HepG2 (cell line): ENCODE measurements around the gene UTP4.

ENCODE experiments used
- NFE2L1 ChIP-seq: sonication (generic); formaldehyde crosslinking; IDR thresholded peaks from 2 replicates; pipeline ENCODE4 v1.4.0; 2020; ENCODE audit warnings: missing genetic modification reagents, mild to moderate bottlenecking, borderline replicate concordance
- NFE2L2 ChIP-seq: fragments of 150-350 bp; IDR thresholded peaks from 2 replicates; pipeline ENCODE4 v1.6.1; 2014; ENCODE audit warnings: low read length
- SIN3A ChIP-seq: IDR thresholded peaks from 2 replicates; pipeline ENCODE4 v1.6.1; 2011; ENCODE audit warnings: low read depth, mild to moderate bottlenecking, control low read depth, low read length, borderline replicate concordance
- ZFP36 ChIP-seq: fragments of 150-350 bp; IDR thresholded peaks from 2 replicates; pipeline ENCODE4 v1.6.1; 2018; ENCODE audit warnings: borderline replicate concordance, low read length, low read depth; ENCODE audit not compliant: partially characterized antibody
- ZNF282 ChIP-seq: fragments of 450-650 bp; IDR thresholded peaks from 2 replicates; pipeline ENCODE4 v1.6.1; 2018; ENCODE audit not compliant: partially characterized antibody

GRCh38 chr16:69138608-69139007, 6.2 kb downstream of the UTP4 start:
- TF ChIP-seq NFE2L2 (no peak), NFE2L1 (CRISPR knock-in tag) (no peak), SIN3A (no peak), ZFP36 (no peak), ZNF282 (no peak)
